Measurements from ENCODE around the gene RASGRP4.
A peak's percentile ranks its signal among the peaks of the same experiment; 100 is the strongest.

Gene RASGRP4

DNA sequence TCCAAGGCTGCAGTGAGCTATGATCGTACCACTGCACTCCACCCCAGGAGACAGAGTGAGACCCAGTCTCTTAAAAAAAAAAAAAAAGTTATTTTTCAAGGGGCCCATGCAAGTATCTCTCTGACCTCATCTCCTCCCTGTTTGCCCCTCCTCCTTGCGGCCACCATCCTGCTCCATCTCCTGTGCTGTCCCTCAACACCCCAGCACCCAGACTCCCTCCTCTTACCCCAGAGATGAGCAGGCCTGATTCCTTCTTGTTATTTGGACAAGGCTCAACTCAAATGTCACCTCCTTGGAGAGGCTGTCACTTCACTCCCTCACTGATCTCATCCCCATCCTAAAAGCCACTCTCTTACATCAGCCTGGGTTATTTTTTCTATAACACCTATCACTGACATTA lies 11.9 kb upstream of the RASGRP4 start (continued):
- TF ChIP-seq, protein P1, sequence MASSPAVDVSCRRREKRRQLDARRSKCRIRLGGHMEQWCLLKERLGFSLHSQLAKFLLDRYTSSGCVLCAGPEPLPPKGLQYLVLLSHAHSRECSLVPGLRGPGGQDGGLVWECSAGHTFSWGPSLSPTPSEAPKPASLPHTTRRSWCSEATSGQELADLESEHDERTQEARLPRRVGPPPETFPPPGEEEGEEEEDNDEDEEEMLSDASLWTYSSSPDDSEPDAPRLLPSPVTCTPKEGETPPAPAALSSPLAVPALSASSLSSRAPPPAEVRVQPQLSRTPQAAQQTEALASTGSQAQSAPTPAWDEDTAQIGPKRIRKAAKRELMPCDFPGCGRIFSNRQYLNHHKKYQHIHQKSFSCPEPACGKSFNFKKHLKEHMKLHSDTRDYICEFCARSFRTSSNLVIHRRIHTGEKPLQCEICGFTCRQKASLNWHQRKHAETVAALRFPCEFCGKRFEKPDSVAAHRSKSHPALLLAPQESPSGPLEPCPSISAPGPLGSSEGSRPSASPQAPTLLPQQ (tag by site-specific recombination; IDR thresholded peaks at IDR 0.05), result peak; percentile 22; the same call in 1 of the 2 replicates

DNA sequence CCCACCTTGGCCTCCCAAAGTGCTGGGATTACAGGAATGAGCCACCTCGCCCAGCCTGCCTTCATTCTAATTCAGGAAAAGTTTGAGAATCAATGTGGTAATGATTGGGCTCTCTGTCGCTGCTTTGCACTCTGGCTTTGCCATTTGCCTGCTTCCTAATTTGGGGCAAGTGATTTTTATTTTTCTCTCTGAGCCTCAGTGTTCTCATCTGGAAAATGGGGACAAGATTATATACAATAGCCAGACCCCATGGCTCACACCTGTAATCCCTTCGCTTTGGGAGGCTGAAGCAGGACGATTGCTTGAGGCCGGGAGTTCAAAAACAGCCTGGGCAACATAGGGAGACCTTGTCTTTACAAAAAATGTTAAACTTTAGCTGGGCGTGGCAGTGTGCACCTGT lies 11.3 kb upstream of the RASGRP4 start:
- POLR2A ChIA-PET, result interaction anchor here (0.6 kb wide), 1 partner anchor 210 kb away, joined by 3 read pairs; the partner anchor contains the start of gene ACTN4
- Histone ChIP-seq H3K36me3 (ENCODE audit: control insufficient read depth in 2 of 2, insufficient read depth in 1 of 2, low read length in 2 of 2) (no peaks in the 10 kb centered on the region; a peak in 1 of 3 replicates), H3K9me3 (ENCODE audit: control insufficient read depth, insufficient read depth, low read depth, low read length) (no peaks in the 10 kb centered on the region), H3K4me3 (ENCODE audit: low read depth, low read length) (no peak overlapping the region), H3K4me1 (ENCODE audit: control insufficient read depth, insufficient read depth, low read length) (peaks cover 12% of the 10 kb centered on the region), H3K27ac (ENCODE audit: extremely low read depth, low read depth, low read length) (no peak overlapping the region)
- CTCF ChIA-PET, result no interaction called here
- no peak for TF ChIP-seq ZNF114 (tag by site-specific recombination; IDR thresholded peaks at IDR 0.05)
- no peak for TF ChIP-seq ZBTB7A (tag by site-specific recombination; IDR thresholded peaks at IDR 0.05; ENCODE audit: low read depth)
- TF ChIP-seq ZNF223 (tag by site-specific recombination; IDR thresholded peaks at IDR 0.05), result no peak
- TF ChIP-seq ZIC2 (tag by site-specific recombination; IDR thresholded peaks at IDR 0.05), result no peak
- no peak for TF ChIP-seq ZNF830 (tag by site-specific recombination; IDR thresholded peaks at IDR 0.05; ENCODE audit: low read depth)
- TF ChIP-seq, protein P2, sequence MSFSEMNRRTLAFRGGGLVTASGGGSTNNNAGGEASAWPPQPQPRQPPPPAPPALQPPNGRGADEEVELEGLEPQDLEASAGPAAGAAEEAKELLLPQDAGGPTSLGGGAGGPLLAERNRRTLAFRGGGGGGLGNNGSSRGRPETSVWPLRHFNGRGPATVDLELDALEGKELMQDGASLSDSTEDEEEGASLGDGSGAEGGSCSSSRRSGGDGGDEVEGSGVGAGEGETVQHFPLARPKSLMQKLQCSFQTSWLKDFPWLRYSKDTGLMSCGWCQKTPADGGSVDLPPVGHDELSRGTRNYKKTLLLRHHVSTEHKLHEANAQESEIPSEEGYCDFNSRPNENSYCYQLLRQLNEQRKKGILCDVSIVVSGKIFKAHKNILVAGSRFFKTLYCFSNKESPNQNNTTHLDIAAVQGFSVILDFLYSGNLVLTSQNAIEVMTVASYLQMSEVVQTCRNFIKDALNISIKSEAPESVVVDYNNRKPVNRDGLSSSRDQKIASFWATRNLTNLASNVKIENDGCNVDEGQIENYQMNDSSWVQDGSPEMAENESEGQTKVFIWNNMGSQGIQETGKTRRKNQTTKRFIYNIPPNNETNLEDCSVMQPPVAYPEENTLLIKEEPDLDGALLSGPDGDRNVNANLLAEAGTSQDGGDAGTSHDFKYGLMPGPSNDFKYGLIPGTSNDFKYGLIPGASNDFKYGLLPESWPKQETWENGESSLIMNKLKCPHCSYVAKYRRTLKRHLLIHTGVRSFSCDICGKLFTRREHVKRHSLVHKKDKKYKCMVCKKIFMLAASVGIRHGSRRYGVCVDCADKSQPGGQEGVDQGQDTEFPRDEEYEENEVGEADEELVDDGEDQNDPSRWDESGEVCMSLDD (tag by site-specific recombination; IDR thresholded peaks at IDR 0.05), result no peak
- TF ChIP-seq, protein P3, sequence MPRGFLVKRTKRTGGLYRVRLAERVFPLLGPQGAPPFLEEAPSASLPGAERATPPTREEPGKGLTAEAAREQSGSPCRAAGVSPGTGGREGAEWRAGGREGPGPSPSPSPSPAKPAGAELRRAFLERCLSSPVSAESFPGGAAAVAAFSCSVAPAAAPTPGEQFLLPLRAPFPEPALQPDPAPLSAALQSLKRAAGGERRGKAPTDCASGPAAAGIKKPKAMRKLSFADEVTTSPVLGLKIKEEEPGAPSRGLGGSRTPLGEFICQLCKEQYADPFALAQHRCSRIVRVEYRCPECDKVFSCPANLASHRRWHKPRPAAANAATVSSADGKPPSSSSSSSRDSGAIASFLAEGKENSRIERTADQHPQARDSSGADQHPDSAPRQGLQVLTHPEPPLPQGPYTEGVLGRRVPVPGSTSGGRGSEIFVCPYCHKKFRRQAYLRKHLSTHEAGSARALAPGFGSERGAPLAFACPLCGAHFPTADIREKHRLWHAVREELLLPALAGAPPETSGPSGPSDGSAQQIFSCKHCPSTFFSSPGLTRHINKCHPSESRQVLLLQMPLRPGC (tag by site-specific recombination; IDR thresholded peaks at IDR 0.05), result no peak
- no peak for TF ChIP-seq ZNF747 (tag by site-specific recombination; IDR thresholded peaks at IDR 0.05)
- no peak for TF ChIP-seq ZNF16 (tag by site-specific recombination; IDR thresholded peaks at IDR 0.05; ENCODE audit: low read depth)
- no peak for TF ChIP-seq ZNF561 (tag by site-specific recombination; IDR thresholded peaks at IDR 0.05; ENCODE audit: borderline replicate concordance)
- TF ChIP-seq ZFP69B (tag by site-specific recombination; IDR thresholded peaks at IDR 0.05), result no peak
- TF ChIP-seq ZNF571 (tag by site-specific recombination; IDR thresholded peaks at IDR 0.05), result no peak

DNA sequence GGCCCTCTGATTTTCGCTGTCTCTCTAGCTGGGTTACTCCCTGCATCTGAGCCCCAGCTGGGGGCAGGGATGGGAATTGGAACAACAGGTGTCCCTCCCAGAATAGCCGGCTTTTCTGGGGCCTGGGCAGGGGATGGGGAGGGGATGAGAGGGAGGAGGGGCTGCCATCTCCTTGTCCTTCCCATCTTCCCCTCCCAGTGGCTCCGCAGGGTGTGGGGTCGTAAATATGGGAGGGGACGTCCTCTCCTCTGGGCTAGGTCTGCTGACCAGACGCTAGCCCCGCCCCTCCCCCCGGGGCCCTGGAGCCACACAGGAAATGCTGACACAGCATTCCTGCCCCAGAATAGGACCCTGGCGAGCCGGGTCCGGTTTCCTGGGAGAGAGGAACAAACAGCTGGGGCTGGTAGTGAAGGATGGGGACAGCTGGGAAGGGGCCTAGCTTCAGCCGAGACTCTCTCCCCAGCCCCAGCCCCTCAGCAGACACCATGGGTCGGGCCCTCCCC lies 8.6 kb upstream of the RASGRP4 start:
- no peaks in the 10 kb centered on the region; a peak in 1 of 3 replicates for H3K36me3 ChIP-seq (ENCODE audit: control insufficient read depth in 2 of 2, insufficient read depth in 1 of 2, low read length in 2 of 2)
- H3K4me3 ChIP-seq (ENCODE audit: low read depth, low read length), result no peak overlapping the region
- POLR2A ChIA-PET, result interaction anchor here (0.6 kb wide), 1 partner anchor 417 kb away, joined by 11 read pairs; no protein-coding TSS in a partner anchor
- H3K9me3 ChIP-seq (ENCODE audit: control insufficient read depth, insufficient read depth, low read depth, low read length), result no peaks in the 10 kb centered on the region
- H3K4me1 ChIP-seq (ENCODE audit: control insufficient read depth, insufficient read depth, low read length), result peaks cover 12% of the 10 kb centered on the region
- CTCF ChIA-PET, result interaction anchor here (0.7 to 2.0 kb wide), 3 partner anchors 31 to 335 kb away, joined by 3 to 12 read pairs (median 7); partner anchors contain the start of gene FAM98C
- H3K27ac ChIP-seq (ENCODE audit: extremely low read depth, low read depth, low read length), result no peak overlapping the region
- TF ChIP-seq GLI2 (tag by site-specific recombination; IDR thresholded peaks at IDR 0.05; ENCODE audit: borderline replicate concordance, low read depth) (no peak), IKZF3 (tag by site-specific recombination; IDR thresholded peaks at IDR 0.05) (peak; percentile 59), SCRT1 (tag by site-specific recombination; IDR thresholded peaks at IDR 0.05; ENCODE audit: borderline replicate concordance) (peak; percentile 95), ZNF660 (tag by site-specific recombination; IDR thresholded peaks at IDR 0.05) (no peak), ZBTB17 (tag by site-specific recombination; IDR thresholded peaks at IDR 0.05) (peak; percentile 36; the same call in 1 of the 2 replicates), KLF9 (tag by site-specific recombination; IDR thresholded peaks at IDR 0.05; ENCODE audit: low read depth) (0 out of 2 replicates have a peak, but pooled peaks have one; percentile 34)
- TF ChIP-seq, protein P4, sequence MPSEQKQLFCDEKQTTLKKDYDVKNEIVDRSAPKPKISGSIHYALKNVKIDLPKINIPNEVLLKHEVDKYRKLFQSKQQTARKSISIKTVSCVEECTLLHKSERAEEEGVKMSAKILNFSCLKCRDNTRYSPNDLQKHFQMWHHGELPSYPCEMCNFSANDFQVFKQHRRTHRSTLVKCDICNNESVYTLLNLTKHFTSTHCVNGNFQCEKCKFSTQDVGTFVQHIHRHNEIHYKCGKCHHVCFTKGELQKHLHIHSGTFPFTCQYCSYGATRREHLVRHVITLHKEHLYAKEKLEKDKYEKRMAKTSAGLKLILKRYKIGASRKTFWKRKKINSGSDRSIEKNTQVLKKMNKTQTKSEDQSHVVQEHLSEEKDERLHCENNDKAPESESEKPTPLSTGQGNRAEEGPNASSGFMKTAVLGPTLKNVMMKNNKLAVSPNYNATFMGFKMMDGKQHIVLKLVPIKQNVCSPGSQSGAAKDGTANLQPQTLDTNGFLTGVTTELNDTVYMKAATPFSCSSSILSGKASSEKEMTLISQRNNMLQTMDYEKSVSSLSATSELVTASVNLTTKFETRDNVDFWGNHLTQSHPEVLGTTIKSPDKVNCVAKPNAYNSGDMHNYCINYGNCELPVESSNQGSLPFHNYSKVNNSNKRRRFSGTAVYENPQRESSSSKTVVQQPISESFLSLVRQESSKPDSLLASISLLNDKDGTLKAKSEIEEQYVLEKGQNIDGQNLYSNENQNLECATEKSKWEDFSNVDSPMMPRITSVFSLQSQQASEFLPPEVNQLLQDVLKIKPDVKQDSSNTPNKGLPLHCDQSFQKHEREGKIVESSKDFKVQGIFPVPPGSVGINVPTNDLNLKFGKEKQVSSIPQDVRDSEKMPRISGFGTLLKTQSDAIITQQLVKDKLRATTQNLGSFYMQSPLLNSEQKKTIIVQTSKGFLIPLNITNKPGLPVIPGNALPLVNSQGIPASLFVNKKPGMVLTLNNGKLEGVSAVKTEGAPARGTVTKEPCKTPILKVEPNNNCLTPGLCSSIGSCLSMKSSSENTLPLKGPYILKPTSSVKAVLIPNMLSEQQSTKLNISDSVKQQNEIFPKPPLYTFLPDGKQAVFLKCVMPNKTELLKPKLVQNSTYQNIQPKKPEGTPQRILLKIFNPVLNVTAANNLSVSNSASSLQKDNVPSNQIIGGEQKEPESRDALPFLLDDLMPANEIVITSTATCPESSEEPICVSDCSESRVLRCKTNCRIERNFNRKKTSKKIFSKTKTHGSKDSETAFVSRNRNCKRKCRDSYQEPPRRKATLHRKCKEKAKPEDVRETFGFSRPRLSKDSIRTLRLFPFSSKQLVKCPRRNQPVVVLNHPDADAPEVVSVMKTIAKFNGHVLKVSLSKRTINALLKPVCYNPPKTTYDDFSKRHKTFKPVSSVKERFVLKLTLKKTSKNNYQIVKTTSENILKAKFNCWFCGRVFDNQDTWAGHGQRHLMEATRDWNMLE (tag by site-specific recombination; conservative IDR thresholded peaks at IDR 0.05; ENCODE audit: low read depth), result no peak
- TF ChIP-seq, protein P5, sequence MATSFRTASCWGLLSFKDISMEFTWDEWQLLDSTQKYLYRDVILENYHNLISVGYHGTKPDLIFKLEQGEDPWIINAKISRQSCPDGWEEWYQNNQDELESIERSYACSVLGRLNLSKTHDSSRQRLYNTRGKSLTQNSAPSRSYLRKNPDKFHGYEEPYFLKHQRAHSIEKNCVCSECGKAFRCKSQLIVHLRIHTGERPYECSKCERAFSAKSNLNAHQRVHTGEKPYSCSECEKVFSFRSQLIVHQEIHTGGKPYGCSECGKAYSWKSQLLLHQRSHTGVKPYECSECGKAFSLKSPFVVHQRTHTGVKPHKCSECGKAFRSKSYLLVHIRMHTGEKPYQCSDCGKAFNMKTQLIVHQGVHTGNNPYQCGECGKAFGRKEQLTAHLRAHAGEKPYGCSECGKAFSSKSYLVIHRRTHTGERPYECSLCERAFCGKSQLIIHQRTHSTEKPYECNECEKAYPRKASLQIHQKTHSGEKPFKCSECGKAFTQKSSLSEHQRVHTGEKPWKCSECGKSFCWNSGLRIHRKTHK (tag by site-specific recombination; IDR thresholded peaks at IDR 0.05), result no peak
